ENCODE data around the gene SF3B3.

SF3B3 gene

DNA sequence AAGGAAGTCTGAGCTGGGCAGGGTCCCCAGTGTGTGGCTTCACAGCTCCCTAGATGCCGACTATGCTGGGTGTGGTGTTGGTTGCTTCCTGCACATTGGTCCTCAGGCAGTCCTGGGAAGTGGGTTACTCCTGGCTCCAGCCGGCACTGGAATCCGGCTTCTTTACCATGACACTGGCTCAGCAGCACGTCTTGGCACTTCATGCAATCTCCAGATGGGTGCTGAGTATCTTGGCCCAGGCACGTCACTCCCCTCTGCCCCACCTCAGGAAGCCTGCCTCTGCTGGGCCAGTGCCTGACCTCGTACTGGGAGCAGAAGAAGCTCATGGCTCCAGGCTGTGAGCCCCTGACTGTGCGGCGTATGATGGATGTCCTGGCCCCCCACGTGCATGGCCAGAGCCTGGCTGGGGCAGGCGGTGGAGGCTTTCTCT, 44.7 kb upstream of the SF3B3 start:
- CTCF ChIA-PET, result interaction anchor here (0.8 to 1.9 kb wide), 6 partner anchors 12 to 99 kb away, joined by 3 to 6 read pairs (median 4); partner anchors contain the start of gene ST3GAL2
- POLR2A ChIA-PET, result no interaction called here

DNA sequence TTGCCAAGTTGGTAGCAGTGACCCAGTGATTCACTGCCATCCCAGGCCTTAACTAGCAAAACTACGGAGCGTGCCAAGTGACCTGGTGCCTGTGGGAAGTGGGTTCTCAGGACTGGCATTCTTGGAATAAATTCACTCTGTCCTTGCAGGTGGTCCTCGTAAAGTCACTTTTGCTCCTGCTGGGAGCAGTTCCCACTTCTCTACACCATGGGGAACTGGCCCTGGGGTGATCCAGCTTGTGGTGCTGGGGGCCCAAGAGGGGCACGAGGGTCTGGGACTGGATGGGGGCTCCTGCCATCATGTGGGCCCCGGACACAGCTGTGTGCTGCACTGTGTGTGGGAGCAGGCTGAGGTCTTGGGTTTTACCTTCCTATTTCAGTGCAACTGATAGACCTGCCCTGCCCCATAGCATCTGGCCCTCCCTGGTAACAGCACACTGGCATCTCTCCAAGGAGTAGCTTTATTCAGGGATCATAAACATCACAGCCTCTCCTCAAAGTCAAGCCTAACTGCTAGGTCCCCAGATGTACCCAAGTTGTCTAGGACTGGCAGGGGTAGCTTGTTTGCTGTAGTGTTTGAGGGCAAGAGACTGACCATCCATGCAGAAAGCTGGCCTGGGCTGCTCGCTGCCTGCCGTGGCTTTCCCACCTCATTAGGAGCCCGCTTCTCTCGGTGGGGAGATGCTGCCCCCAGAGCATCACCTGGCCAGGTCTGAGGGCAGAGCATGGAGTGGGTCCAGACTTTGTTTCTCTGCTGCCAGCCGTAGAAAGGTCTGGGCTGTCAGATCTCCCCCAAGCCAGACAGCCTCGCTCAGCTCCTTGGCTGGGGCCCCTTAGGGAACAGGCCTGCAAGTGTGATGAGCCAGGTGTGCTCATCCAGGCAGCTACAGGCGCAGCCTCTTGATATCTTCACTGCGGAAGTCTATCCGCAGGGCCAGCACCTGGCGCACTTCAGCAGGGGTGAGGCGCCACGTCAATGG, 43.2 kb upstream of the SF3B3 start:
- TF ChIP-seq, protein P1, sequence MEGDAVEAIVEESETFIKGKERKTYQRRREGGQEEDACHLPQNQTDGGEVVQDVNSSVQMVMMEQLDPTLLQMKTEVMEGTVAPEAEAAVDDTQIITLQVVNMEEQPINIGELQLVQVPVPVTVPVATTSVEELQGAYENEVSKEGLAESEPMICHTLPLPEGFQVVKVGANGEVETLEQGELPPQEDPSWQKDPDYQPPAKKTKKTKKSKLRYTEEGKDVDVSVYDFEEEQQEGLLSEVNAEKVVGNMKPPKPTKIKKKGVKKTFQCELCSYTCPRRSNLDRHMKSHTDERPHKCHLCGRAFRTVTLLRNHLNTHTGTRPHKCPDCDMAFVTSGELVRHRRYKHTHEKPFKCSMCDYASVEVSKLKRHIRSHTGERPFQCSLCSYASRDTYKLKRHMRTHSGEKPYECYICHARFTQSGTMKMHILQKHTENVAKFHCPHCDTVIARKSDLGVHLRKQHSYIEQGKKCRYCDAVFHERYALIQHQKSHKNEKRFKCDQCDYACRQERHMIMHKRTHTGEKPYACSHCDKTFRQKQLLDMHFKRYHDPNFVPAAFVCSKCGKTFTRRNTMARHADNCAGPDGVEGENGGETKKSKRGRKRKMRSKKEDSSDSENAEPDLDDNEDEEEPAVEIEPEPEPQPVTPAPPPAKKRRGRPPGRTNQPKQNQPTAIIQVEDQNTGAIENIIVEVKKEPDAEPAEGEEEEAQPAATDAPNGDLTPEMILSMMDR (IDR thresholded peaks at IDR 0.05; ENCODE audit: control extremely low read depth, extremely low read depth, low read depth, missing control alignments), result no peak
- CTCF ChIA-PET, result interaction anchor here (1.2 to 1.4 kb wide), 2 partner anchors 27 to 89 kb away, joined by 3 to 4 read pairs; no protein-coding TSS in a partner anchor

More for the DNA sequence above, 44.7 kb upstream of the SF3B3 start:
- TF ChIP-seq, protein P1 (IDR thresholded peaks at IDR 0.05; ENCODE audit: control extremely low read depth, extremely low read depth, low read depth, missing control alignments), result no peak
- no peak for DNase-seq (ENCODE audit: extremely low spot score)

DNA sequence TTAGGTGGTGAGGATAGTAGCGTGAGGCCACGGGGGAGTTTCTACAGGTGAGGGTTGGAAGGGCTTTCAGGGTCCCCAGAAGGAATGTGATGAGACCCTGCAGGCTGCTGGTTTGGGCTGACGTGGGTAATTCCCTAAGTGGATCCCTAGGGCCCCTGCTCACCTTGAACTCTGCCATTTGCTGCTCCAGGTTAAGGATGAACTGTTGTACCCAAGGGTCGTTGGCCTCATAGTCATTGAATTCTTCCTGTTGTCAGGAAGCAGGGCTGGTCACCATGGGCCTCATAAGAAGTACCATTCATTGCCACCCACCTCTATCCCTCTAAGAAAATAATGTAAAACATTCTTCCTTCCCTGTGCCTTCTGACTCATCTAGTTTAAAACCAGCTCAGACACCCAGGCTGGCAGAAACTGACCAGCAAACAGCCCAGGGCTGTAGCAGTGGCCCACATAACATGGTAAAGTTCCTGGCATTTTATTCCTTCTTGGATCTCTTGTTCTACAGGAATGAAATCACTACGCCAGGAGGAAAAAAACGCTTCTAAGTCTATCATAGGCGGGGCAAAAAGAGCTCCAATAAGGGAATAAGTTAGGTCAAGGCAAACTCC, 41.6 kb upstream of the SF3B3 start:
- ChIA-PET CTCF (no interaction called here), POLR2A (interaction anchor here (0.6 kb wide), 1 partner anchor 52 kb away, joined by 12 read pairs; no protein-coding TSS in a partner anchor)
- no peak for DNase-seq (ENCODE audit: extremely low spot score)
- TF ChIP-seq, protein P1 (IDR thresholded peaks at IDR 0.05; ENCODE audit: control extremely low read depth, extremely low read depth, low read depth, missing control alignments), result no peak

More for the DNA sequence above, 43.2 kb upstream of the SF3B3 start:
- no peak for DNase-seq (ENCODE audit: extremely low spot score)
- POLR2A ChIA-PET, result interaction anchor here (0.5 to 0.6 kb wide), 2 partner anchors 23 to 137 kb away, joined by 3 to 6 read pairs; no protein-coding TSS in a partner anchor

DNA sequence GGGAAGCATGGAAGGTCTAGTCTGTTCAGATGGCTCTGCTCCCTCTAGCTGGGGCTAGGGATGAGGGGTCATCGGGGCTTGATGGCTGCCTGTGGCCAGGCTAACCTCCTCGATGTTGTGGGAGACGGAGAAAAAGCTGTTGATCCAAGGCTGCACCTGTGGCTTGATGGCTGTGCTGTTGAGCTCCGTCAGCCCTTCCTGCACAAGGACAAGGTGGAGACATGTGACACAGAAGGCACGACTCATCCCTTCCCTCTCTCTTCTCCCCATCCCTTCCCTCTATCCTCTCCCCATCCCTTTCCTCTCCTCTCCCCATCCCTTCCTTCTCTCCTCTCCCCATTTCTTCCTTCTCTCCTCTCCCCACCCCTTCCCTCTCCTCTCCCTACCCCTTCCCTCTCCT, 41.0 kb upstream of the SF3B3 start:
- ChIA-PET CTCF (no interaction called here), POLR2A (interaction anchor here (0.6 kb wide), 1 partner anchor 53 kb away, joined by 12 read pairs; no protein-coding TSS in a partner anchor)
- DNase-seq (ENCODE audit: extremely low spot score), result no peak
- TF ChIP-seq, protein P1 (IDR thresholded peaks at IDR 0.05; ENCODE audit: control extremely low read depth, extremely low read depth, low read depth, missing control alignments), result no peak

DNA sequence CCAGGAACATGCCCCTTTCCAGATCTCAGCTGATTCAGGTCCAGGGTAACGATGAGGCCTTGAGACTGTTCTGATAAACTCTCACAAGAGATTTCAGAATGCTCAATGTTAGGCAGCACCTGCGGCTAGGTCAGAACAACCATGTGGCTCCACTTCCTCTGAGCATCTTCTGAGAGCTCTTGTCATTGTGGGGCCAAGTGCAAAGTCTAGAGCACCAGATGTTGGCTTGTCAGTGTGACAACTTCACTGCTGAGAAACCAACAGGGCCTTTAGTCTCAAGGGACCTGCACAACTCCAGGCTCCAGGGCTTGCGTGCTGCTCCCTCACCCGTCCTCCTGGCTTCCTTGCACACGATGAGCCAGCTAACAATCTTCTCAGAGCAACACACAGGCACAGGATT, 40.2 kb upstream of the SF3B3 start:
- DNase-seq (ENCODE audit: extremely low spot score), result peak; percentile 66
- TF ChIP-seq, protein P1 (IDR thresholded peaks at IDR 0.05; ENCODE audit: control extremely low read depth, extremely low read depth, low read depth, missing control alignments), result no peak
- POLR2A ChIA-PET, result interaction anchor here (0.6 kb wide), 1 partner anchor 116 kb away, joined by 3 read pairs; no protein-coding TSS in a partner anchor
- CTCF ChIA-PET, result interaction anchor here (1.2 to 2.0 kb wide), 2 partner anchors 13 kb away, joined by 4 to 14 read pairs; no protein-coding TSS in a partner anchor

GRCh38 chr16:70484867-70485266, 38.7 kb upstream of the SF3B3 start:
- CTCF ChIA-PET, result interaction anchor here (1.4 to 2.0 kb wide), 2 partner anchors 11 to 31 kb away, joined by 5 to 14 read pairs; partner anchors contain the start of gene FCSK

More at GRCh38 chr16:70484867-70485266, 38.7 kb upstream of the SF3B3 start:
- POLR2A ChIA-PET, result no interaction called here
- no peak for DNase-seq (ENCODE audit: extremely low spot score)
- TF ChIP-seq, protein P1 (IDR thresholded peaks at IDR 0.05; ENCODE audit: control extremely low read depth, extremely low read depth, low read depth, missing control alignments), result no peak
